GM08714 (cell line): ENCODE measurements around the gene PPP2R5E.

Experiments
- H3K4me3 ChIP-seq: fragments of 200-500 bp; sonication (Bioruptor generic); 2 replicates; pipeline ENCODE4 v1.5.1; 2014; ENCODE audit warnings: mild to moderate bottlenecking, low read length, inconsistent platforms
- ZNF274 ChIP-seq: IDR thresholded peaks from 2 replicates; pipeline ENCODE4 v1.6.1; 2012; ENCODE audit warnings: mild to moderate bottlenecking, low read depth, low read length

PPP2R5E gene

GRCh38 chr14:63496837-63497400 lies 46.3 kb downstream of the PPP2R5E start:
- no peak overlapping the region for H3K4me3 ChIP-seq
- no peak for TF ChIP-seq ZNF274

GRCh38 chr14:63493246-63493645 lies 49.9 kb downstream of the PPP2R5E start:
- H3K4me3 ChIP-seq = no peak overlapping the region
- TF ChIP-seq ZNF274 = no peak

GRCh38 chr14:63492391-63492790 lies 50.8 kb downstream of the PPP2R5E start:
- no peak overlapping the region for H3K4me3 ChIP-seq
- TF ChIP-seq ZNF274 = no peak

- TF ChIP-seq ZNF274 = no peak
- no peak overlapping the region for H3K4me3 ChIP-seq
These were observed 55.5 kb downstream of the PPP2R5E start for GRCh38 chr14:63487724-63488123.

- no peak overlapping the region for H3K4me3 ChIP-seq
These were observed 56.4 kb downstream of the PPP2R5E start for GRCh38 chr14:63486738-63487137.

GRCh38 chr14:63483315-63483714 lies 59.9 kb downstream of the PPP2R5E start:
- no peak overlapping the region for H3K4me3 ChIP-seq
- no peak for TF ChIP-seq ZNF274

More at GRCh38 chr14:63486738-63487137, 56.4 kb downstream of the PPP2R5E start:
- no peak for TF ChIP-seq ZNF274

- H3K4me3 ChIP-seq = no peak overlapping the region
- no peak for TF ChIP-seq ZNF274
These were observed 62.6 kb downstream of the PPP2R5E start for GRCh38 chr14:63480599-63480998.

GRCh38 chr14:63478437-63478852 lies 64.7 kb downstream of the PPP2R5E start:
- no peak for TF ChIP-seq ZNF274
- peak overlapping the region; percentile 35; the same call in 1 of the 2 replicates for H3K4me3 ChIP-seq

GRCh38 chr14:63478010-63478409 lies 65.2 kb downstream of the PPP2R5E start:
- TF ChIP-seq ZNF274 = no peak
- H3K4me3 ChIP-seq = no peak overlapping the region

- no peak for TF ChIP-seq ZNF274
- H3K4me3 ChIP-seq = no peak overlapping the region
These were observed 65.6 kb downstream of the PPP2R5E start for GRCh38 chr14:63477556-63477955.

- no peak overlapping the region for H3K4me3 ChIP-seq
- no peak for TF ChIP-seq ZNF274
These were observed 67.4 kb downstream of the PPP2R5E start for GRCh38 chr14:63475761-63476160.

- H3K4me3 ChIP-seq = no peak overlapping the region
- no peak for TF ChIP-seq ZNF274
These were observed 68.3 kb downstream of the PPP2R5E start for GRCh38 chr14:63474844-63475243.

GRCh38 chr14:63474111-63474510 lies 69.1 kb downstream of the PPP2R5E start:
- TF ChIP-seq ZNF274 = no peak
- no peak overlapping the region for H3K4me3 ChIP-seq

- no peak overlapping the region for H3K4me3 ChIP-seq
- no peak for TF ChIP-seq ZNF274
These were observed 70.0 kb downstream of the PPP2R5E start for GRCh38 chr14:63472986-63473788.
